Measurements from ENCODE around the gene WRNIP1.

Gene WRNIP1

DNA sequence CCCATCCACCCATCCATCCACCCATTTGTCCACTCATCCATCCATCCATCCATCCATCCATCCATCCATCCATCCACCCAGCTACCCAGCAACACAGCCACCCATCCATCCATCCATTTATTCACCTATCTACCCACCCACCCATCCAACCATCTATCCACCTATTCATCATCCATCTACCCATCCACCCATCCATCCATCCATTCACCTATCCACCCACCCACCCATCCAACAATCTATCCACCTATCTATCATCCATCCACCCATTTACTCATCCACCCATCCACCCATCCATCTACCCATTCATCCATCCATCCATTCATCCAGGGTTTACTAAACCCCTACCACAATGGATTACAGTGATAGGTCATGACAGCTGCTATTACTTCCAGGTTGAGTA lies 69.1 kb downstream of the WRNIP1 start:
- no peak for DNase-seq (ENCODE audit: low read depth in 2 of 2, low spot score in 1 of 2)
